Stimulated activated CD4-positive, alpha-beta T cell treated with anti-CD3 and anti-CD28 coated beads, TNF-alpha, amount 100 ng/mL, for 1 hour (primary cell): ENCODE results near the gene ADGRL1.
"Not testable (repeated sequence)": the region's sequence is repeated elsewhere in the genome, so short reads cannot be mapped to it uniquely, and the experiment has no call there.

Experiments used
- DNase-seq, 3 donors: peaks; one replicate each; pipeline ENCODE4 v3.0.0-alpha.2; 2020; ENCODE audit warnings: low read depth in 3 of 3, low spot score in 1 of 3

ADGRL1 gene

DNA sequence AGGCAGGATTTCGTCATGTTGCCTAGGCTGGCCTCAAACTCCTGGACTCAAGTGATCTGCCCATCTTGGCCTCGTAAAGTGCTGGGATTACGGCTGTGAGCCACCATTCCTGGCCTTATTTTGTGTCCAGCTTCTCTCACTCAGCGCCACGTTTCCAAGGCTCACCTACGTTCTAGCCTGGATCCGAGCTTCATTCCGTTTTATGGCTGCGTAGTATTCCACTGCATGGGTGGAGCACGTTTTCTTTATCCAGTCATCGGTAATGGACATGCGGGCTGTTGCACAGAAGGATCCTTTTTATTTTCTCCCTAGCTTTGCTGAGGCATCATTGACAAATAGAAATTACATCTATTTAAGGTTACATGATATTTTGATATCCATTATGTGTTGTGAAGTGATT, 16.6 kb downstream of the ADGRL1 start:
- no peak for DNase-seq

DNA sequence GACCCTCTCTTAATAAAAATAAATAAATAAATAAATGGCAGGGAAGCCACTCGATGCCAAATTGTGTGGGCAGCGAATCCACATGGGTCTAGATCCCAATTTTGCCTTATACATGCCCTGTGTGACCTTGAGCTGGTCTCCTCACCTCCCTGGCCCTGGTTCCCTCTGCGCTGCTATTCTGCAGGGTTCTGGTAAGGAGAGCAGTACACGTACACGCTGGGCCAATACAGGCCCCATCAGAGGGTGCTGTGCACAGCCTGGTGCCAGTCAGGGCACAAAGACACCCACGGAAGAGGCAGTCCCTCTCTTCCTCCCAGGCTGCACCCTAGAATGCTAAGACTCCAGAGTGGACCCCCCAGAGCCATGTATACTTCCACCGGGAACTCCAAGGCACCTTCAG, 17.9 kb downstream of the ADGRL1 start:
- not testable (repeated sequence) for DNase-seq

DNA sequence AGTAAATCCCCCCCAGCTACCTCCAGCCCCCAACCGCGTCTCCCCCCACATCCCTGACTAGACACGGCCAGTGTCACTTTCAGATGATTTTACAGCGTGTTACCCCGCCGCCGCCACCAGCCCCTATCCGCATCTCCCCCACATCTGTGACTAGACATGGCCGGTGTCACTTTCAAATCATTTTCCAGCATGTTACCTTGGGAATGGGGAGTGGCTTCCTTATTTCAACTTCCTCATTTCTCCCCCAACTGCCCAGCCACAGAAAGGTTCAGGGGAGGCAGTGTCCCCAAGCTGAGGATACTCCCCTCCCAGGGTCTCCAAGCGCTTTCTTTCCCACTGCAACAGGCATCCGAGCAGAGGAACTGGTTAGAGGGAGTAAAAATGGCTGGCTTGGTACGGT, 18.4 kb downstream of the ADGRL1 start:
- DNase-seq = no peak

DNA sequence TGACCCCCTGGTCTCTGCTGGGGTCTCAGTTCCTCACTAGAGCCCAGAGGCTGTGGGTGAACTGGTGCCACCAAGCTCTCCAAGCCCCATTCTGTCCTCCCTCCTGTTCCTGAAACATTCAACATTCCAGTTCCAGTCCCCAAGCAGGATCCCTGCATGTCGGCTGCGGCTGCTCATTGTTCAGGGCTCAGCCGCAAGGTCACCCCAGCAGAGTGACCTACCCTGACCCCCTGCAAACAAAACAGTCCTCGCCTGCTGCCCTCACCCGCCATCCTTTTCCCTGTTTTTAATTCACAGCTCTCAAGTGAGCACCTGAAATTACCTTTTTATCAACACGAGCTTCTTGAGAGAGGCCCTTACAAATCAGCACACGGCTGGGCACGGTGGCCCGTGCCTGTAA, 19.3 kb downstream of the ADGRL1 start:
- DNase-seq = not testable (repeated sequence)

DNA sequence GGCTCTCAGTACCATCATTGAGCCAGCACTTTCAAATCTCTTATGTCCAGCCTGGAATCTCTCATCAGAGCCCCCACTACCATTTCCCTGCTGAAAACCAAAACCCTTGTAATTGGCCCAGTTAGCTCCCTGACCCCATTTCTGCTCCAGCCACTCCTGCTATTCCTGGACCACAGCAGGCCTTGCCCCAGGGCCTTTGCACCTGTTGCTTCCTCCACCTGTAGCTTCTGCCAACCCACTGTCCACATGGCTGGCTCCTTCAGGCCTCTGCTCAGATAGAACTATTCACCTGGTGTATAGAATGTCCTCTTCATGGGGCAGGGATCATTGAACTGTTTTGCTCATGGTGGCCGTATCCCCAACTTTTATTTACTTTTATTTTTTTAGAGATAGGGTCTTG, 20.3 kb downstream of the ADGRL1 start:
- not testable (repeated sequence) for DNase-seq

DNA sequence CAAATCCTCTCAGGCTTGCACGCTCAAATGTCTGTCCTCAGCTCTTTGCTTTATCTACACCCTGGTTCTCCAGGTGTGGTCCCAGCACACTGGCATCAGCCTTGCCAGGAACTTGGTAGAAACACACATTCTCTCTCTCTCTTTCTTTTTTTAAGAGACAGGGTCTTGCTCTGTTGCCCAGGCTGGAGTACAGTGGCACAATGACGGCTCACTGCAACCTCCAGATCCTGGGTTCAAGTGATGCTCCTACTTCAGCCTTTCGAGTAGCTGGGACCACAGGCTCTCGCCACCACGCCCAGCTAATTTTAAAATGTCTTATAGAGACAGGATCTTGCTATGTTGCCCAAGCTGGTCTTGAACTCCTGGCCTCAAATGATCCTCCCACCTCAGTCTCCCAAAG, 20.8 kb downstream of the ADGRL1 start:
- no peak for DNase-seq

DNA sequence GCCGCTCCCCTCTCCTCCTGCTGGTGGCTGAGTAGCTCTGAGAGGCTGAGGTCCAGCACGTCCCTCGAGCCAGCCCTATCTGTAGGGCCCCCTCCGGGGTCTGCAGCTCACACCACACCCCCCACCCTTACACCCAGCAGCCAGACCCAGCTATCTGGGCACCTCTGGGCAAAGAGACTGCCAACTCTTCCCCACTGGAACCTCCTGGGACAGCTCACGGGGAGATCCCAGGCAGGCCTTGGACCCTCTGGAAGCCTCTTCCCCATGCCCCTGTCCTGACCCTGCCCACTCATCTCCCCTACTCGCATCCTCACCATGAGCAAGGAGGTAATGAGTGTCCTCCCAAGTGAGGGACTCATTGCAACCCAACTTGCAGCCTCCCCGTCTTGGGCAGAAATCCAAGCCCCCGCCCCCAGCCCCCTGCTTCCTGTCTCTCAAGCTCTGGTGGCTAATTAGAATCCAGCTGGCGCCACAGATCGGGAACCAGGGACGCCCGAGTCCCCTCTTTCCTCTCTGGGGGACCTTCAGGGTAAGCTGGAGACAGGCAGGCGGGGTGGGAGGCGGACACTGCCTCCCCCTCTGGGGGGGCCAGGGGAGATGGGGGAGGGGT, 22.1 kb downstream of the ADGRL1 start:
- no peak for DNase-seq

DNA sequence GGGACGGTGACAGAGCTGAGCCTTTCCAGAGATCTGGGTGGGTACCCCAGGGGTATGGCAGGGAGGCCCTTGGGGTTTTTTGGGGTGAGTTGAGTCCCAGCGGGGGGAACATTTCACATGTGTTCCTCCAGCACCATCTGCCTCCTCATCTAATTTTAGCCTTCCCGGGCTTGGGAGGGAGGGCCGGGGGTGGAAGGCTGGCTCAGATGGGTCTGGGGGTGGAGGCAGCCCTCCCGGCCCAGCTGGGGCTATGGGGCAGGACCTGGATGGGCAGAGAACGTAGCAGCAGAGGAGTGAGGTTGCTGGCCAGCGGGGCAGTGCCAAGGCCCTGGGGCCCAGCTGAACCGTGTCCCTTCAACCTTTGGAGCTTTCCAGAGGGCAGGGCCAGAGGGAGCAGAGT, 23.5 kb downstream of the ADGRL1 start:
- DNase-seq = no peak

DNA sequence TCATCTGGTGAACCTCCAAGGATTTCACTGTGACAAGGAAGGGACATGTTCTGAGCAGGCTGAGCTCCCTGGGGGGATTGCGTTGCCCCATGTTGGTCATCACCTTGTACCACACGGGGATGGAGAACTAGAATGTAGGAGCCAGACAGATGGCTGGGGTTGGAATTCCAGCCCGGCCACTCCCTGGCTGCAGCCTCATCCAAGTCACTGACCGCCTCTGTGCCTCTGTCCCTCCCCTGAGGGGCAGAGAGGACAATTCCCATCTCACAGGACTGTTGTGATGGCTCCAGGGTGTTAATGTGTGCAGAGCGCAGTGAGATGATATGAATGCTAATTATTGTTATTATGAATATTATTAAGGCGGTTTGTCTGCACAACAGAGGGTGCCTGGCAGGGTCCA, 24.1 kb downstream of the ADGRL1 start:
- no peak for DNase-seq

DNA sequence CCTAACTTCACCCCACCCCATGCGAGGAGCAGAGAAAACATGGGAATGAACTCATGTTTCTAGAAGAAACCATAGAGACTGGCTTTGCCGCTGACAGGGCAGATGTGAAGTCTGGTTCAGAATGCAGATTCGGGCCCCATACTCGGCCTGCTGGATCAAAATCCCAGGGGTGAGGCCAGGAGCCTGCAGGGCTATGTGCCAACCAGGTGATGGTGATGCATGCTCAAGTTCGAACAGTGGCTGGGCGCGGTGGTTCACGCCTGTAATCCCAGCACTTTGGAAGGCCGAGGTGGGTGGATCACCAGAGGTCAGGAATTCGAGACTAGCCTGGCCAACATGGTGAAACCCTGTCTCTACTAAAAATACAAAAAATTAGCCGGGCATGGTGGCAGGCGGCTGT, 24.8 kb downstream of the ADGRL1 start:
- not testable (repeated sequence) for DNase-seq

DNA sequence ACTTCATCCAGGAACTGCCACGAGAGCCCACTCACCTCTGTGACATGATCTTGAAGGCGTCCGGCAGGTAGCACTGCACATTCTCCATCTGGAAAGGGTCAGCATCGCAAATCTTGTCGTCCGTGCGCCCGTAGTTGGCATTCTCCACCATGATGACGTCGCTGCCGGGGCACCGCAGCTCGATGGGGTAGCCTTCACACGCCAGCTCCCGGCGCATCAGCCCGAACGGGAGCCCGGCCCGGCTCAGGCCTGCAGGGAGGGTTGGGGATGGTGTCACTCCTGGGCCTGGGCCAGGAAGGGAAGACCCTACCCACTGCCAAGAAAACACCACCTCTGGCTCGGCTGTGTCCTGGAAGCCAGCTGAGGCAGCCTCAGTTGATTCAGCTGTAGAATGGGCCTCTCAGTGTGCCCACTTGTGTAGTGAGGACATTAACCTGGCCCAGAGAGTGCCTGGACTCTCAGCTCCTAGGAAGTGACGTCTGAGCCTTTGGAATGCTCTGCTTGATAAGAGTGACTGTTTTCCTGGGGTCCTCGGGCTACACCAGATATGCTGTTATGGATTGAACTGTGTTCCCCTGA, 28.4 kb downstream of the ADGRL1 start:
- DNase-seq = no peak

DNA sequence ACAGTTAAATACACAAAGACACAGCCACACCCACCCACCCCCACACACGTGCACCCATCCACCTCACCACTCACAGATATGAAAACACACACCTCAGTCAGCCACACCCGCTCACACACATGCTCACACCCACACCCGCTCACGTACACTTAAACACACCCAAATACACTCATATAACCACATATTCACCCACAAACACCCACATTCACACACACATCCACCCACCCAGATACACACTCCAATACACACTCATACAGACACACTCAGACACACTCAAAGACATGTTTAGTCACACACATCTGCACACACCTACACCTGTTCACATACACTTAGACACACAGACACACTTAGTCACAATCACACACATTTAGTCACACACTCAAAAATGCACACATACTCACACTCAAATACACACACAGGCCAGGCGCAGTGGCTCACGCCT, 30.6 kb downstream of the ADGRL1 start:
- DNase-seq = no peak

DNA sequence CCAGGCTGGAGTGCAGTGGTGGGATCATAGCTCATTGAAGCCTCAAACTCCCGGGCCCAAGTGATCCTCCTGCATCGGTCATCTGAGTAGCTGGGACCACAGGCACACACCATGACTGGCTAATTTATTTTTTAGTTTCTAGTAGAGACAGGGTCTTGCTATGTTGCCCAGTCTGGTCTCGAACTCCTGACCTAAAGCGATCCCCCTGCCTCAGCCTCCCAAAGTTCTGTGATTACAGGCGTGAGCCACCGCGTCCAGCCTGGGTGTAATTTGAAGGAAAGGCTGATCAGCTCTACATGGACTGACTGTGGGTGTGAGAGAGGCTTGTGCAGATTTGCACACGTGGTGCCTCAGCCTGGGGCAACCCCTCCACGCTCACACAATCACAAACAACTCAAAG, 31.1 kb downstream of the ADGRL1 start:
- no peak for DNase-seq

DNA sequence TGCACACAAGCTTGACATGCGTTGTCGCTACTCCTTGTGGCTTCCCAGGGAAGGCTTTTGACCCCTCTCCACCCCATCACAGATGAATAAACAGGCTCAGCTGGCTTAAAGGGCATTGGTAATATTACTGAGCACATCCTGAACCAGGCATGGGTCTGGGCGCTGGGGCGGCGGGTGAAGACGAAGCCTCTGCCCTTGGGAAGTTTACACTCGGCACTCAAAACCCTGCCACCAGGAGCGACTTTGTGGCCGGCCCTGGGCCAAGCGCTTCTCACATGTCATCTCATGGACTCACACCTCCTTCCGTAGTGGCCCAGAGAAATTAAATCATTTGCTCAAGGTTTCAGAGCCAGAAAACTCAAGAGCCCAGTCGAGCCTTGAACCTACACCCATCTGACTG, 37.0 kb downstream of the ADGRL1 start:
- no peak for DNase-seq

DNA sequence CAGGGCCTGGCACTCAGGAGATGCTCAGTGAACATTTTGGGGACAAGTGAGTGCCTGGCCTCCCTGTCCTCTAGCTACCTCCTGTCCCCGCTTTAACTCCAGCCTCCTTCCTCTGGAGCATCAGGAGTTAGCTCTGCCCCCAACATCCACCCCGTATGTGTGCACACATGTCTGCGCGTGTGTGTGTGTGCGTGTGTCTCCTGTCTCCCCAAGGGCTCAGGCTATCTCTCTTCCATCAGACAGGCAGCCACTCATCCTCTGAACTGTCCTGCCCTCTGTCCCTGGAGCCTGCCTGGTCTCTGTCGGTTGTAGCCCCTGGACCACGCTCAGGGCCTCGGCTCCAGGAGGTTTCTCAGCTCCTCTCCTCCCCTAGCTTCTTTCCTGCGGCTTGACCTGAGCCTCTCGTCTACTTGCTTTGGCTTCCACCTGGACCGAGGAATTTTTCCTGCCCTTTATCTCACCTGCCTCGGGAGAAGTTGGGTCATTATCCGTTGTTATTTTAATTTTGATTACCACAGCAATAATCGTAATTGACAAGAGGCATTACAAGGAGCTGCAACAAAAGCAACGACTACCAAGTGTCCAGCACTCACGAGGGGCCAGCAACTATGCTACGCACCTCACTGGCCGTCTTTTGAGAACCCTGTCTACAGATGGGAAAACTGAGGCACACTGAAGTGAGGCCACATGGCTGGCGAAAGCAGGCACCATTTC, 37.6 kb downstream of the ADGRL1 start:
- no peak for DNase-seq

DNA sequence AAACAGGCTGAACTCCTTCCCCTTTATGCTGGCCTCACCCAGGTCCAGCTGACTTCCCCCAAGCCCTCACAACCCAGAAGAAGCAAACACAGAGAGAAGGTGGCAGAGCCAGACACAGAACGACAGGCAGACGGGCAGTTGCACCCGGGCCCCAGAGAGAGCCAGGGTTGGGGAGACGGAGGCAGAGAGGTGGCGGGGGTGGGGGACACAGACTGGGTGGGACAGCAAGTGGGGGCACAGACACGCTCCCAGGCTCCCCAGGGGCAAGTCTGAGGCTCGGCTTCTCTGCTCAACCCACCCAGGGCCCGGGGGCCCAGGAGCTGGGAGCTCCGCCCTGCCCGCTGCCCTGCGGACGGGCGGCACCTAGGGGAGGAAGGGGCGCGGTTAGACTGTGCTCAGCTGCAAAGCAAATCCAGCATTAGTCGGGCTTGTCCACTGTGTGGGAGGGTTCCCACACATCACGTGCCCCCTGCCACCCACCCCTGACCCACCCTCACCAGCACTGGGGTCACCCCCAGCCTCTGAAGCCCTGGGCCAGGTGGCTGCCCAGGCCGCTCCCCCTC, 38.3 kb downstream of the ADGRL1 start:
- no peak for DNase-seq

DNA sequence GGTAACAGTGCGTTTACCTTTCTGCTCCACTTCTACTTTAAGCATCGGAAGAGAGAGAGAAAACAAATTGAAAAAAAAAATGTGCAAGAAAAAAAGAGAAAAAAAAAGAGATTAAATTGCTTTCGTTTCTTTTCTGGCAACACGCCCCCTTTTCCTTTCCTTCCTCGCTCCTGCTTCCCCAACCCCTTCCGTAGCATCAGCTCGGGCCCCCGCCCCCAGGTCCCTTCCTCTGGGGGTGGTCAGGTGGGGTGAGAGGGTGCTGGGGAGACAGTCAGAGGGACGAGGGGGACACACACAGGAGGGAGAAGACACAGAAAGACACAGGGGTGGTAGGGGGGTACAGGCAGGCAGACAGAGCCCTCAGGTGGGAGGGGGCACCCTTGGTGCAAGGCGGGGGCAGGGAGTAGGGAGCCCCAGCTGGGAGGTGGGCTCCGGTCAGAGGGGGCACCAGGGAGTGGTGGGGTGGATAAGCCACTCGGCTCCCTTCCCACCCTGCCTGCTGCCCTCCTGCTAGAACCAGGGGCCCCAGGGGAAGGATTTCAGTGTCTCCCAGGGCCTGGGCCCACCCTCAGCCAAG, 38.9 kb downstream of the ADGRL1 start:
- DNase-seq = no peak

DNA sequence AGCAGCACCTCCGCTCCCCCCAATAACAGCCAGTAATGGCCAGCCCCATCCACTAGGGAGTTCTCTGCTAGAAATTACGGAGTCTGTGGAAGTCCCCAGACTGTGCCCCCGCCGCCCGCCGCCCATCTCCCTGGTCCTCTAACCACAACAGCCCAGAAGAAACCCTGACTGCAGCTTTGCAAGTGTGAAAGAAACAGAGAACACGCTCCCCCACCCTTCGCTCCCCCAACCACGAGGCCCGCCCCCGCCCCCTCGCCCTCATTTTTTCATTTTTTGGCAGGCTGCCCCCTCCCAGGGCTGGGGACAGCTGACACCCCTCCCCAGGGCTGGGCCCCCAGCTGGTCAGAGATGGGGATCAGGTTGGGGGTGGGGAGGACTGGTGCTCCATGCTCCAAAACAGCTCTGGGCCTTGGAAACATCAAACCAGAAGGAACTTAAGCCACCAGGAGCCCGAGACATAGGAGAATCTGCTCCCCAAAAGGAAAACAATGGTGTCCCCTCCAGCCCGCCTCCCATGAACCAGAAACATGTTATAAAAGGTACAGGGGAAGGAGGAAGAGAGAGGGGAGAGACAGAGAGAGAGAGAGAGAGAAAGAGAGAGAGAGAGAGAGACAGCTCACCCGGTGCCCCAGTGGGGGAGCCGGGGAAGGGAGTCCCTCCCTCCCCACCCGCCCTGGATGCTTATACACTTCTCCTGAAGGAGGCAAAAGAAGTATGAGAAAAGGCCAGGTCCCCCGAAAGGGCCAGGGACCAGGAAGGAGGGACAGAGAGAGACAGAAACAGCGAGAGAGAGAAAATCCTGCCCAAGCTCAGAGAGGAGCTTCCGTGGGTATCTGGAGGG, 39.8 kb downstream of the ADGRL1 start:
- no peak for DNase-seq

DNA sequence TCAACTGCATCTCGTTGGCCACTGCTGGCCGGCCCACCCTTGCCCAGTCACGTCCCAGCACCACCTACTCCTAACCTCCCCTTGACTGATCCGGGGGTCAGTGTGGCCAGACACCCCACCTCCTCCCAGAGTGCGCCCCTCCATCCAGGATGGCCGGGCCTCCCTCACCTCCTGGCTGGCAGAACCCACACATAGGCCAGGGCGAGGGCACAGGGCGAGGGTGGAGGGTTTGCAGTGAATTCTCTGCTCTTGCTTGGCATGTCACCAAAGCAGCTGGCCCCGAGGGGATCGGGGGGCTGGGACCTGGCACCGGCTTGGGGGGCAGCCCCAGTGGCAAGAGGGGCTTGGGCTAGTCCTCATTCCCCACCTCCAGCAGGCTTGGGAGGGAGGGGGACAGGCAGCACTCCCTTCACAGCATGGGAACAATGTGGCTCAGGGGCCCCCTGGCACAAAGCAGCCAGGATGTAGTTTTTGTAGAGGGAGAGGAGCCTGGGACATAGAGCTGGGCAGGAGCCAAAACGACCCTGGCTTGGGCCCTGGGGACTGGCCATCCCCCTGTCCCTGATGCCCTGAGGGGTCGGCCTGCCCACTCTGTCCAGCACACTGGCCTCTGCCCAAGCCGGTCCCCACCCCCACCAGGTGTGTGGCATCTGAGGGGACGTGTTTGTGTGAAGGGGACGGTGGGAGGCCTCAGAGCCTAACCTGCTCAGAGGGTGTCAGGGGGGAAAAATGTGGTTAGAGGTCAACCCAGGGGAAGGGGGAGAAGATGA, 41.1 kb downstream of the ADGRL1 start:
- DNase-seq = no peak

DNA sequence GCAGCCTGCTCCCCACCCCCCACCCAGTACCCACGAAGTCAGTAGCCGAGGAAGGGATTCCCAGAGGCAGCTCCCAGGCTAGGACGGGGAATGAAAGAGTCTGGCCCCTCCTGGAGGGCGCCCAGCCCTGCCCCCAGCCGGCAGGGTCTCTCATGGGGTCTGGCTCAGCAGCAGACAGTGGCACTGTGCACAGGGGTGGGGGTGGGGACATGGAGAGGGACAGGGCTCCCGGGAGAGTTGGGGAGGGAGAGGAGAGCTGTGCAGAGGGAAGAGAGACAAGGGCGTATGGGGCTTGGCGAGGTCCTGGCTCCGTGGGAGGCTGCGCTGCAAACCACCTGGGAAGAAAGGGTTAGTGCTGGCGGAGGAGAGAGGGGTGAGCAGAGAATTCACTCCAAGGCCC, 41.9 kb downstream of the ADGRL1 start:
- no peak for DNase-seq
